CD4-positive, alpha-beta memory T cell (primary cell): ENCODE data around the gene CELF2. TPM values are rescaled to one million over a fixed set of nuclear protein-coding genes. Genes with fewer than 3 reads are reported as not detected.

Source experiments
- CTCF ChIA-PET: fragments of 350-600 bp; sonication (Branson Sonifier 250); formaldehyde crosslinking; loops from one replicate; lab custom pipeline; 2021; ENCODE audit warnings: inconsistent platforms; ENCODE audit not compliant: partially characterized antibody; lab: Charles Lee
- POLR2A ChIA-PET: fragments of 350-600 bp; sonication (Branson Sonifier 250); formaldehyde crosslinking; loops from one replicate; lab custom pipeline; 2021; ENCODE audit not compliant: partially characterized antibody; lab: Charles Lee
- DNase-seq, 5 donors: peaks; one replicate each; pipeline versions ENCODE4 v3.0.0 to v3.0.0-alpha.2; 2020 to 2022; ENCODE audit warnings: mixed read lengths in 1 of 5
- H3K27ac ChIP-seq: one replicate; pipeline ENCODE4 v1.7.0; 2013; ENCODE audit warnings: low read depth, low read length
- H3K27me3 ChIP-seq: 2 replicates; pipeline ENCODE4 v1.7.0; 2013; ENCODE audit warnings: mild to moderate bottlenecking, low read length, moderate library complexity; ENCODE audit not compliant: insufficient read depth
- H3K36me3 ChIP-seq: 2 replicates; pipeline ENCODE4 v1.7.0; 2013; ENCODE audit warnings: mild to moderate bottlenecking, low read length, moderate library complexity; ENCODE audit not compliant: insufficient read depth
- H3K4me1 ChIP-seq: 2 replicates; pipeline ENCODE4 v1.7.0; 2013; ENCODE audit warnings: mild to moderate bottlenecking, low read length, moderate library complexity; ENCODE audit not compliant: insufficient read depth
- H3K4me3 ChIP-seq, 2 donors: one replicate each; pipeline ENCODE4 v1.7.0; 2013; ENCODE audit warnings: low read length in 2 of 2, mild to moderate bottlenecking in 1 of 2
- H3K9me3 ChIP-seq, 2 donors: one replicate each; pipeline ENCODE4 v1.7.0; 2013; ENCODE audit warnings: low read length in 2 of 2, control low read depth in 1 of 2; ENCODE audit not compliant: control insufficient read depth in 1 of 2
- H3K27ac Mint-ChIP-seq, 7 donors: one replicate each; pipeline ENCODE4 v1.8.0; 2020 to 2021; ENCODE audit warnings: mixed read lengths in 7 of 7, mild to moderate bottlenecking in 6 of 7, inconsistent platforms in 3 of 7, moderate library complexity in 3 of 7
- H3K27me3 Mint-ChIP-seq, 2 donors: one replicate each; pipeline ENCODE4 v1.8.0; 2020 to 2021; ENCODE audit warnings: mixed read lengths in 2 of 2
- H3K36me3 Mint-ChIP-seq, 2 donors: one replicate each; pipeline ENCODE4 v1.8.0; 2020 to 2021; ENCODE audit warnings: mixed read lengths in 2 of 2, inconsistent platforms in 1 of 2, mild to moderate bottlenecking in 1 of 2
- H3K4me1 Mint-ChIP-seq, 4 donors: one replicate each; pipeline ENCODE4 v1.8.0; 2020 to 2021; ENCODE audit warnings: mixed read lengths in 4 of 4, mild to moderate bottlenecking in 1 of 4
- H3K4me3 Mint-ChIP-seq, 8 donors: one replicate each; pipeline ENCODE4 v1.8.0; 2020 to 2021; ENCODE audit warnings: mixed read lengths in 8 of 8, mild to moderate bottlenecking in 7 of 8, moderate library complexity in 6 of 8, inconsistent platforms in 3 of 8
- H3K9me3 Mint-ChIP-seq, 8 donors: one replicate each; pipeline ENCODE4 v1.8.0; 2020 to 2021; ENCODE audit warnings: mixed read lengths in 8 of 8, mild to moderate bottlenecking in 5 of 8, inconsistent platforms in 3 of 8, moderate library complexity in 1 of 8
- intact Hi-C: fragments of 100-400 bp; cut with micrococcal nuclease; formaldehyde crosslinking; loops from one replicate; pipeline ENCODE4 v1.15.1; 2023
- polyA plus RNA-seq, 2 donors: library from polyadenylated mRNA; unstranded; fragments of 300-500 nt; fragmentation: Illumina TruSeq; gene quantifications; one replicate each; pipeline ENCODE4 v1.2.3, GENCODE V29; 2021
- total RNA-seq, 2 experiments: library from RNA; stranded (reverse); gene quantifications; one replicate each; pipeline ENCODE4 v1.2.3, GENCODE V29; 2021

Gene CELF2
- total and polyA plus RNA-seq, 4 experiments from 2014 or later = 122 to 180 (median 167) TPM

DNA sequence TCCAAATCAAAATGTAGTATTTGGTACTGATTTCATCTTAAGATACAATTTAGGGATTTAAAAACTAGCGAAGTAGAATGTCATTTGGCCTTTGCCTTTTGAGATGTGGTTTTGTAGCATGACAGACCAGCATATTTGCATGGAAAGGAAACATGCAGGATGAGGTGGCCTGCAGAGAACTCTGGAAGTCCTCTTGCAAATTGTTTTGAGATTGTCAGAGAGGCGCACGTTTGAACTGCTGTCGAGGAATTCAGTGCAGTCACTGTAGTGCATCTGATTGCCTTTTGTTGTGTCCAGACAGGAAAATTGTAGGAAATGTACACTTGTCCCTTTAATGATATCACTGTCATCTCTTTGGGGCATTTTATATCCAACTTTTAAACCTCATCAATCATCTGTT is 136.7 kb downstream of the CELF2 start:
- peak overlapping the region in 6 of 8 donors; percentile 18 to 75 (median 51) for H3K4me3 Mint-ChIP-seq
- H3K36me3 ChIP-seq = no peaks in the 10 kb centered on the region
- CTCF ChIA-PET = interaction anchor here (1.2 to 16.9 kb wide), 2 partner anchors 10 to 15 kb away, joined by 3 to 308 read pairs; no protein-coding TSS in a partner anchor
- no peak overlapping the region for H3K27ac ChIP-seq
- H3K4me3 ChIP-seq = no peak overlapping the region
- peaks cover 96% of the 10 kb centered on the region for H3K4me1 ChIP-seq
- peaks cover 0 to 2% (median 0%) of the 10 kb centered on the region in 8 donors for H3K9me3 Mint-ChIP-seq
- intact Hi-C loops = no loop called here
- DNase-seq = no peak
- H3K27me3 ChIP-seq = no peaks in the 10 kb centered on the region
- H3K27me3 Mint-ChIP-seq = no peaks in the 10 kb centered on the region
- H3K36me3 Mint-ChIP-seq = no peaks in the 10 kb centered on the region
- POLR2A ChIA-PET = interaction anchor here (1.5 to 19.5 kb wide), 2 partner anchors 10 to 17 kb away, joined by 3 to 1422 read pairs; no protein-coding TSS in a partner anchor
- no peaks in the 10 kb centered on the region for H3K9me3 ChIP-seq
- peak overlapping the region; percentile 91 to 100 (median 99) for H3K27ac Mint-ChIP-seq
- peaks cover 78 to 96% (median 89%) of the 10 kb centered on the region in 4 donors for H3K4me1 Mint-ChIP-seq

DNA sequence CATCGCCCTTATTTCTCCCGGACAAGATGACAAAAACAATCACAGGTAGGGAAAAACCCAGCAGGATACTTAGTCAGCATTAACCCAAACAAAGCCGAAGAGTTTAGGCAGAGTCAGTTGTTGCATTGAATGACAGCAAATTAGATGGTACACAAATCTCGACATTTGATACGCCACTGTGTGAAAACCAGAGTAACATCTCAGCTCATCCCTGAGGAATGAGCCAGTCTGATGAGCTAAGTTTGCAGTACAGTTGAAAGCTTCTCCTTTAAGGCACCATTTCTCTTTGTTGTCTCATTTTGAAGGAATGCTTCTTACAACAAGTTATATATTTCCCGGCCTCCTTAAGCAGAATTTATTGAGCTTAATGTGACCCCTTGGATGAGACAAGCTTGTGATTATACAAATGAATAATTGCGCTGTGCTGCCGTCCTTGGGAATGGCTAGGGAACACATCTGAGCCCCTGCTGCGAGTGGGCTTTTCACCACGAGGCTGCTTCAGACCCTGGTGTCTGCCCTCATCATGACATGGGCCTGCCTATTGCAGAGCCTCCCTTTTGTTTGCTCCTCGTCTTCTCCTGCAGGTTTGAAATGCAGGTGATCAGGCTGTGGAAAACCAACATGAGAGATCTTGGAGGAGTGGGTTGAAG is 137.3 kb downstream of the CELF2 start:
- no peak overlapping the region for H3K27ac ChIP-seq
- intact Hi-C loops = no loop called here
- peaks cover 75 to 96% (median 87%) of the 10 kb centered on the region in 4 donors for H3K4me1 Mint-ChIP-seq
- peak overlapping the region; percentile 91 to 100 (median 99) for H3K27ac Mint-ChIP-seq
- H3K9me3 Mint-ChIP-seq = peaks cover 0 to 2% (median 0%) of the 10 kb centered on the region in 8 donors
- no peak overlapping the region for H3K4me3 ChIP-seq
- CTCF ChIA-PET = interaction anchor here (1.0 to 16.9 kb wide), 3 partner anchors 10 to 41 kb away, joined by 3 to 308 read pairs (median 3); no protein-coding TSS in a partner anchor
- H3K36me3 Mint-ChIP-seq = no peaks in the 10 kb centered on the region
- H3K4me3 Mint-ChIP-seq = peak overlapping the region in 7 of 8 donors; percentile 18 to 75 (median 50)
- DNase-seq = no peak
- no peaks in the 10 kb centered on the region for H3K9me3 ChIP-seq
- POLR2A ChIA-PET = interaction anchor here (1.5 to 19.5 kb wide), 2 partner anchors 9 to 17 kb away, joined by 3 to 1422 read pairs; no protein-coding TSS in a partner anchor
- H3K27me3 ChIP-seq = no peaks in the 10 kb centered on the region
- H3K36me3 ChIP-seq = no peaks in the 10 kb centered on the region
- peaks cover 96% of the 10 kb centered on the region for H3K4me1 ChIP-seq
- H3K27me3 Mint-ChIP-seq = no peaks in the 10 kb centered on the region

DNA sequence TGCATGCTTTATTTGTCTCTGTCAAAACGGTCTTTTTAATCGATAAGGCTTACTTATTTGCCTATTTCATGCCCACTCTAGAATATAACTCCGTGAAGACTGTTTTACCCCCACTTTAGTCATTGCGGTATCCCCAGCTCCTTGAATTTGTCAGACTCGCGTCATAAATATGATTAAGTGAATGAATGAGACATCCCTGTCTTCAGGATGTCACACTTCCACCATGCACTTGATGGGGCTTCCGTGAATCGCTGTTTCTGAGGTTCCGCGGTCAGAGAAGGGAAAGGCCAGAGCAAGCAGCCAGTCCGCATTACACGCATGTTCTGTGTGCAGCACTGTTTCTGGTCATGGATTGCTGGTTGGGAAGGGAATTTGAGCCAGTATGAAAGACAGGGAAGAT is 138.8 kb downstream of the CELF2 start:
- Mint-ChIP-seq H3K36me3 (no peaks in the 10 kb centered on the region), H3K4me3 (peak overlapping the region in 6 of 8 donors; percentile 37 to 79 (median 65)), H3K9me3 (no peaks in the 10 kb centered on the region), H3K27me3 (no peaks in the 10 kb centered on the region), H3K27ac (peak overlapping the region; percentile 74 to 90 (median 80)), H3K4me1 (peaks cover 68 to 92% (median 83%) of the 10 kb centered on the region in 4 donors)
- no peaks in the 10 kb centered on the region for H3K9me3 ChIP-seq
- peak in 1 of 5 donors; percentile 65 for DNase-seq
- H3K4me1 ChIP-seq = peaks cover 96% of the 10 kb centered on the region
- H3K27ac ChIP-seq = no peak overlapping the region
- H3K36me3 ChIP-seq = no peaks in the 10 kb centered on the region
- intact Hi-C loops = no loop called here
- H3K27me3 ChIP-seq = no peaks in the 10 kb centered on the region
- no peak overlapping the region for H3K4me3 ChIP-seq
- ChIA-PET CTCF (interaction anchor here (16.9 kb wide), 1 partner anchor 13 kb away, joined by 308 read pairs; no protein-coding TSS in a partner anchor), POLR2A (no interaction called here)

DNA sequence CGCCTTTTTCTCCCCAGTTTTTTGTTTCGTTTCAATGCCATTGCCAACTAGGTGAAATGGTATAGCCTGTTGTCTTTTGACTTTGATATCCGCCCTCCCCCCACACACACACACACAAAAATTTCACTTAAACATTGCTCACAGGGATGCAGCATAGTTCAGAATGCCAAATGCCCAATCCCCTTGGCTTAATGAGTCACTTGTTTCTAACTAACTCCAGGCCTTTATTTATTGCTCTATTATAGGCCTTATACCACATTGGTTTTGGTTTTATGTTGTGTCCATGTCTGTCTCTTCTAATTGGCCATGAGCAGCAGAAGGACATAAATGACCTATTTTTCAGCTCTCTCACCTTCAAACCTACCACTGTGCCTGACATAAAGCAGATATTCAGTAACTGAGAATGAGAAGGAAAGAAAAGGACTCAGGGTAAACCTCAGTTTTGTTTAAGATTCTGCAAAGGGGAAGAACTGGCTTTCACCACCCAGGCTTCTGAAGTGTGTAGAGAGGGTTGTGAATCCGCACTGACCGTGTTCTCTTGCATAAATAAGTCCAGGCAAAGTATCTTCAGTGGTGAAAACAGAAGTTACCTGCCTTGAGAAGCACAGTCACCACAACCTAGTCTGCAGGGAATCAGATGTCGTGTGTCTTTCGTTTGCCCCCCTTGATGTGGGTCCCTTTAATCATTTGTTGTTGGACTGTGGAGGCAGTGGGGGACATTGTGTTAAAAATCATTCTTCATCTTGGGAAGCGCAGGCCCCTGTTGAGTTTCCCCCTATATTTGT is 139.8 kb downstream of the CELF2 start:
- DNase-seq = no peak
- Mint-ChIP-seq H3K27ac (peak overlapping the region in 6 of 7 donors; percentile 4 to 80 (median 70)), H3K27me3 (no peaks in the 10 kb centered on the region), H3K36me3 (no peaks in the 10 kb centered on the region), H3K4me3 (peak overlapping the region in 1 of 8 donors; percentile 43), H3K4me1 (peaks cover 68 to 92% (median 83%) of the 10 kb centered on the region in 4 donors), H3K9me3 (no peaks in the 10 kb centered on the region)
- POLR2A ChIA-PET = interaction anchor here (4.8 to 5.0 kb wide), 2 partner anchors 7 to 12 kb away, joined by 43 to 98 read pairs; no protein-coding TSS in a partner anchor
- intact Hi-C loops = no loop called here
- Histone ChIP-seq H3K36me3 (no peaks in the 10 kb centered on the region), H3K4me3 (no peak overlapping the region), H3K4me1 (peaks cover 96% of the 10 kb centered on the region), H3K27ac (no peak overlapping the region), H3K27me3 (no peaks in the 10 kb centered on the region), H3K9me3 (no peaks in the 10 kb centered on the region)
- CTCF ChIA-PET = no interaction called here

DNA sequence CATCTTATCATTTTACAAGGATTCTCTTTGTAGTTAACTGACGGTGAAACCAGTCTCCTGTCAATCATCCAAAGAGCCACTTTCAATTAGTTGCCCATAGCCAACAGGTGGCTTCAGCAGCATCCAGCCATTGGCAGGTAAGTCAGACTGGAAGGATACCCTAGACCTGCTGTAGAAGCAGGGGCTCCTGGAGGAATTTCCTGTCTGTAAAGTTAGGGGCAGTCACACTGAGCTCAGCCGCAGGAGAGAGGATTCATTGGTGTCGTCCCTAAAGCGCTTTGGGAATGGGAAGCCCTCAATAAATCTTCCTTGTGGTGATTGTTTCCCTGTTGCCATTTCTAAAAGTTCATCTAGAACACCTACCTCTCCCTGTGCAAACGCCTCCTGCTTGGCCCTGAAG is 140.4 kb downstream of the CELF2 start:
- H3K27me3 ChIP-seq = no peaks in the 10 kb centered on the region
- H3K4me3 Mint-ChIP-seq = peak overlapping the region in 1 of 8 donors; percentile 39
- H3K9me3 Mint-ChIP-seq = no peaks in the 10 kb centered on the region
- H3K36me3 ChIP-seq = no peaks in the 10 kb centered on the region
- CTCF ChIA-PET = interaction anchor here (3.9 kb wide), 1 partner anchor 8 kb away, joined by 19 read pairs; no protein-coding TSS in a partner anchor
- no peak for DNase-seq
- H3K36me3 Mint-ChIP-seq = no peaks in the 10 kb centered on the region
- H3K9me3 ChIP-seq = no peaks in the 10 kb centered on the region
- no peaks in the 10 kb centered on the region for H3K27me3 Mint-ChIP-seq
- peaks cover 96% of the 10 kb centered on the region for H3K4me1 ChIP-seq
- POLR2A ChIA-PET = interaction anchor here (1.2 to 5.0 kb wide), 3 partner anchors 8 to 21 kb away, joined by 3 to 98 read pairs (median 43); no protein-coding TSS in a partner anchor
- peak overlapping the region in 2 of 7 donors; percentile 32 to 74 for H3K27ac Mint-ChIP-seq
- no peak overlapping the region for H3K4me3 ChIP-seq
- H3K27ac ChIP-seq = no peak overlapping the region
- peaks cover 70 to 92% (median 84%) of the 10 kb centered on the region in 4 donors for H3K4me1 Mint-ChIP-seq
- intact Hi-C loops = no loop called here

DNA sequence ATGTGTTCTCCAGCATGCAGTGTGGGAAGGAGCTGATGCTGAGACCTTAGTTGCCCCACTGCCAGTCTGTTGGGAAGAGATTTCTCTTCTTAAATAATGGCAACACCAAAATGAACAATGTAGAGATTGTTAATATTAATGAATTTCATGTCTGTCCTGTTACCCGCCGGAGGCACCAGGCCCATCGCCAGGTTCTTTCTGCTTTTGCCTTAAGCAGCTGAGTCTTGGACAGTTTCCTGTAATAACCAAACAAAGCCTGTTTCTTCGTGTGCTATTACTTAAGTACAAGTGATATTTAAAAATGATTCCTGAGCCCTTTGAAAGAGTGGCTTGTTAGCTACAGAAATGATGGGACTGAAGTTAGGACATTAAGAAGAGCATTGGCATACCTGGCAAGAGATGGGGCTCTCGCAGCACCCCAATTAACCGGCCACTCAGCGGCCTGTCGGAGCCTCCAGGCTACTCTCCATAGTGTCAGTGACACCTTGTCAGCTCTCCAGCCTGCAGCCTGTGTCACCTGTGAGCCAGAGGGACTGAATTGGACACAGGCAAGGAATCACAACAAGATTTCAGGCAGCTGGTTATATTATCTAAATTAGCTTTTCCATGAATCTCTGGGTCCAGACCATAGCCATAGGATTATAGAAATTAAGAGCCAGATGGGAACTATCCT is 142.0 kb downstream of the CELF2 start:
- H3K4me1 Mint-ChIP-seq = peaks cover 66 to 92% (median 79%) of the 10 kb centered on the region in 4 donors
- Histone ChIP-seq H3K27ac (no peak overlapping the region), H3K9me3 (no peaks in the 10 kb centered on the region), H3K27me3 (no peaks in the 10 kb centered on the region), H3K4me3 (no peak overlapping the region), H3K36me3 (no peaks in the 10 kb centered on the region), H3K4me1 (peaks cover 94% of the 10 kb centered on the region)
- CTCF ChIA-PET = interaction anchor here (0.8 to 3.9 kb wide), 4 partner anchors 9 to 14 kb away, joined by 3 to 19 read pairs (median 4); no protein-coding TSS in a partner anchor
- no peaks in the 10 kb centered on the region for H3K27me3 Mint-ChIP-seq
- H3K4me3 Mint-ChIP-seq = peak overlapping the region in 3 of 8 donors; percentile 10 to 61 (median 13)
- intact Hi-C loops = loop anchor here (10.0 kb wide), 1 partner anchor 245 kb away; no protein-coding TSS in a partner anchor
- H3K36me3 Mint-ChIP-seq = peaks cover 0 to 12% of the 10 kb centered on the region in 2 donors
- DNase-seq = no peak
- peak overlapping the region in 6 of 7 donors; percentile 50 to 74 (median 67) for H3K27ac Mint-ChIP-seq
- no peaks in the 10 kb centered on the region for H3K9me3 Mint-ChIP-seq
- POLR2A ChIA-PET = interaction anchor here (1.1 to 5.0 kb wide), 5 partner anchors 9 to 77 kb away, joined by 3 to 98 read pairs (median 7); no protein-coding TSS in a partner anchor
